RWPE2 (cell line): Measurements from ENCODE around the gene DENND2A.

Source experiments
- ATAC-seq: fragments of 200-7000 bp; cut with Tn5 transposase; 3 replicates; pipeline ENCODE4 v1.9.1; 2021; ENCODE audit warnings: low read depth
- DNase-seq: peaks from one replicate; pipeline ENCODE4 v3.0.0-alpha.2; 2020; ENCODE audit warnings: low spot score
- H3K27ac ChIP-seq: fragments of 450-650 bp; 2 replicates; pipeline ENCODE4 v1.5.1; 2017; ENCODE audit warnings: mild to moderate bottlenecking; ENCODE audit not compliant: poor library complexity, severe bottlenecking
- H3K27me3 ChIP-seq: fragments of 250-450 bp; sonication (Bioruptor Pico); 2 replicates; pipeline ENCODE4 v1.5.1; 2021; ENCODE audit warnings: mild to moderate bottlenecking, moderate library complexity; ENCODE audit not compliant: insufficient read depth, poor library complexity, severe bottlenecking
- H3K36me3 ChIP-seq: fragments of 250-450 bp; sonication (Bioruptor Pico); 2 replicates; pipeline ENCODE4 v1.5.1; 2020; ENCODE audit warnings: low read depth, mild to moderate bottlenecking, moderate library complexity
- H3K4me1 ChIP-seq: fragments of 250-450 bp; sonication (Bioruptor Pico); 2 replicates; pipeline ENCODE4 v1.5.1; 2021; ENCODE audit warnings: mild to moderate bottlenecking, moderate library complexity; ENCODE audit not compliant: insufficient read depth, poor library complexity, severe bottlenecking
- H3K4me3 ChIP-seq: fragments of 250-450 bp; sonication (Bioruptor Pico); 2 replicates; pipeline ENCODE4 v1.5.1; 2021; ENCODE audit warnings: mild to moderate bottlenecking, moderate library complexity; ENCODE audit not compliant: severe bottlenecking
- H3K9me3 ChIP-seq: fragments of 250-450 bp; sonication (Bioruptor Pico); 2 replicates; pipeline ENCODE4 v1.5.1; 2021; ENCODE audit warnings: mild to moderate bottlenecking, moderate library complexity; ENCODE audit not compliant: severe bottlenecking
- CTCF ChIP-seq: fragments of 450-650 bp; IDR thresholded peaks from one replicate; pipeline ENCODE4 v1.5.1; 2017; ENCODE audit warnings: mild to moderate bottlenecking, moderate library complexity; ENCODE audit not compliant: poor library complexity, severe bottlenecking

Gene DENND2A

GRCh38 chr7:140640727-140641523 is at the start of gene DENND2A:
Gene DENND2A (minus strand): TSS chr7:140640813. CDS start chr7:140602397, 38,416 bp downstream.
- Histone ChIP-seq H3K9me3 (no peaks in the 10 kb centered on the region), H3K27me3 (peaks cover 2% of the 10 kb centered on the region), H3K27ac (peak within 1 kb of the TSS; percentile 40), H3K4me3 (peak within 1 kb of the TSS; percentile 56), H3K36me3 (no peaks in the 10 kb centered on the region), H3K4me1 (no peaks in the 10 kb centered on the region)
- ATAC-seq = peak; percentile 27
- no peak for TF ChIP-seq CTCF
- DNase-seq = no peak

GRCh38 chr7:140689199-140690152 is 48.9 kb upstream of the DENND2A start:
- no peak overlapping the region for H3K27ac ChIP-seq
- TF ChIP-seq CTCF = no peak
- H3K4me1 ChIP-seq = no peaks in the 10 kb centered on the region
- ATAC-seq = no peak
- H3K27me3 ChIP-seq = no peaks in the 10 kb centered on the region
- DNase-seq = no peak
- H3K4me3 ChIP-seq = no peak overlapping the region
- H3K36me3 ChIP-seq = peaks cover 19% of the 10 kb centered on the region
- no peaks in the 10 kb centered on the region for H3K9me3 ChIP-seq

- no peak for ATAC-seq
- no peak for TF ChIP-seq CTCF
- Histone ChIP-seq H3K36me3 (peaks cover 19% of the 10 kb centered on the region), H3K4me1 (no peaks in the 10 kb centered on the region), H3K4me3 (no peak overlapping the region), H3K27me3 (no peaks in the 10 kb centered on the region), H3K27ac (no peak overlapping the region), H3K9me3 (no peaks in the 10 kb centered on the region)
- no peak for DNase-seq
Measured at GRCh38 chr7:140688341-140688740, 47.7 kb upstream of the DENND2A start.

- ATAC-seq = no peak
- H3K36me3 ChIP-seq = peaks cover 19% of the 10 kb centered on the region
Measured at GRCh38 chr7:140686921-140687320, 46.3 kb upstream of the DENND2A start.

More at GRCh38 chr7:140686921-140687320, 46.3 kb upstream of the DENND2A start:
- Histone ChIP-seq H3K4me3 (no peak overlapping the region), H3K27ac (no peak overlapping the region), H3K27me3 (no peaks in the 10 kb centered on the region), H3K4me1 (no peaks in the 10 kb centered on the region), H3K9me3 (no peaks in the 10 kb centered on the region)
- TF ChIP-seq CTCF = no peak
- DNase-seq = no peak
